Liver (tissue), 3 donors: Measurements from ENCODE around the gene PLVAP.

Experiments used
- FOXA1 ChIP-seq: IDR thresholded peaks from 2 replicates; pipeline ENCODE4 v1.6.1; 2016; ENCODE audit warnings: antibody characterized with exemption
- GABPA ChIP-seq, 2 donors: IDR thresholded peaks in 1 of 2; conservative IDR thresholded peaks in 1 of 2; 2 replicates each; pipeline ENCODE4 v1.6.1; 2016; ENCODE audit warnings: antibody characterized with exemption in 2 of 2, mild to moderate bottlenecking in 1 of 2, moderate library complexity in 1 of 2
- SP1 ChIP-seq: IDR thresholded peaks from 2 replicates; pipeline ENCODE4 v1.6.1; 2018; ENCODE audit warnings: antibody characterized with exemption, mild to moderate bottlenecking
- TAF1 ChIP-seq: conservative IDR thresholded peaks from 2 replicates; pipeline ENCODE4 v1.6.1; 2016; ENCODE audit warnings: antibody characterized with exemption, mild to moderate bottlenecking
- YY1 ChIP-seq: IDR thresholded peaks from 2 replicates; pipeline ENCODE4 v1.6.1; 2016; ENCODE audit warnings: antibody characterized with exemption, mild to moderate bottlenecking
- TF ChIP-seq, protein P1 (sequence below): fragments of 150-350 bp; IDR thresholded peaks from 2 replicates; pipeline ENCODE4 v1.5.1; 2017; ENCODE audit warnings: improper control_type of control experiment, low read depth, low read length; ENCODE audit not compliant: missing input control
- TF ChIP-seq, protein P2 (sequence below): IDR thresholded peaks from 2 replicates; pipeline ENCODE4 v1.6.1; 2016; ENCODE audit warnings: antibody characterized with exemption, mild to moderate bottlenecking
- TF ChIP-seq, protein P3 (sequence below): IDR thresholded peaks from 2 replicates; pipeline ENCODE4 v1.6.1; 2016; ENCODE audit warnings: antibody characterized with exemption
- TF ChIP-seq, protein P4 (sequence below): IDR thresholded peaks from 2 replicates; pipeline ENCODE4 v1.6.1; 2016; ENCODE audit warnings: antibody characterized with exemption
- donor health status: healthy.
- donor health status: healthy.

DNA sequence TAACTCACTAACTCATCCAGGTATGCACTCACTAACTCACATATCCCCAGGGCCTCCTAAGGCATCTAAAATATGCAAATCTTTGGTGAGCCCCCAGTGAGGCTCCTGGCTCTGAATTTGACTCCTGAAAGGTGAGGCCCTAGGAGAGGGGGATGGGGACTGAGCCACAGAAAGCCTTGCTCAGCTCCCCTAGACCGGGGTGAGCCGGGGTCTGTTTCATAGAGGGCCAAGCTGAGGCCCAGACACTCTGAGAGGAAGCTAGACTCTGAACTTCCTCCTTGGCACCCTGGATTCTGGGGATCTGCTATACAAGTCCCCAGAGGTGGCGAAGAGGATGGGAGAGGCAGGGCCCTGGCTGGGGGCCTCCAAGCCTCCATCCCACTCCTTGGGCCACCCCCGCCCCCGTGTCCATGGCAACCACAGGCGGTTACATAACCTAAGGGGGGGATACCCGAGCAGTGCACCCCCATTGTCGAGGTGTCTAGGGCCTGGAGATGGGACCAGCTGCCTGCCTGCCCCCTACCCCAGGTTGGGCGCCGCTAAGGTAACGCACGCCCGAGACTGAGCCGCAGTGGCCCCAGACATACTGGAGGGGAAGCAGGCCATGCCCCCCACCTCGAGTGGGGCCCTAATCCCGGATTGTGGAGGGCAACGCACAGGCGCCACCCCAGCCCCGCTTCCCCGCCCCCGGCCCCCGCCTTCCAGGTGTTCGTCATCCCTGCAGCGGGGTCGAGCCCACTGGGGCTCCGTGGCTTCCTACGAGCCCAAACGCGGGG is 74.6 kb downstream of the PLVAP start:
- TF ChIP-seq, protein P1, sequence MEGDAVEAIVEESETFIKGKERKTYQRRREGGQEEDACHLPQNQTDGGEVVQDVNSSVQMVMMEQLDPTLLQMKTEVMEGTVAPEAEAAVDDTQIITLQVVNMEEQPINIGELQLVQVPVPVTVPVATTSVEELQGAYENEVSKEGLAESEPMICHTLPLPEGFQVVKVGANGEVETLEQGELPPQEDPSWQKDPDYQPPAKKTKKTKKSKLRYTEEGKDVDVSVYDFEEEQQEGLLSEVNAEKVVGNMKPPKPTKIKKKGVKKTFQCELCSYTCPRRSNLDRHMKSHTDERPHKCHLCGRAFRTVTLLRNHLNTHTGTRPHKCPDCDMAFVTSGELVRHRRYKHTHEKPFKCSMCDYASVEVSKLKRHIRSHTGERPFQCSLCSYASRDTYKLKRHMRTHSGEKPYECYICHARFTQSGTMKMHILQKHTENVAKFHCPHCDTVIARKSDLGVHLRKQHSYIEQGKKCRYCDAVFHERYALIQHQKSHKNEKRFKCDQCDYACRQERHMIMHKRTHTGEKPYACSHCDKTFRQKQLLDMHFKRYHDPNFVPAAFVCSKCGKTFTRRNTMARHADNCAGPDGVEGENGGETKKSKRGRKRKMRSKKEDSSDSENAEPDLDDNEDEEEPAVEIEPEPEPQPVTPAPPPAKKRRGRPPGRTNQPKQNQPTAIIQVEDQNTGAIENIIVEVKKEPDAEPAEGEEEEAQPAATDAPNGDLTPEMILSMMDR = no peak
- TF ChIP-seq, protein P2, sequence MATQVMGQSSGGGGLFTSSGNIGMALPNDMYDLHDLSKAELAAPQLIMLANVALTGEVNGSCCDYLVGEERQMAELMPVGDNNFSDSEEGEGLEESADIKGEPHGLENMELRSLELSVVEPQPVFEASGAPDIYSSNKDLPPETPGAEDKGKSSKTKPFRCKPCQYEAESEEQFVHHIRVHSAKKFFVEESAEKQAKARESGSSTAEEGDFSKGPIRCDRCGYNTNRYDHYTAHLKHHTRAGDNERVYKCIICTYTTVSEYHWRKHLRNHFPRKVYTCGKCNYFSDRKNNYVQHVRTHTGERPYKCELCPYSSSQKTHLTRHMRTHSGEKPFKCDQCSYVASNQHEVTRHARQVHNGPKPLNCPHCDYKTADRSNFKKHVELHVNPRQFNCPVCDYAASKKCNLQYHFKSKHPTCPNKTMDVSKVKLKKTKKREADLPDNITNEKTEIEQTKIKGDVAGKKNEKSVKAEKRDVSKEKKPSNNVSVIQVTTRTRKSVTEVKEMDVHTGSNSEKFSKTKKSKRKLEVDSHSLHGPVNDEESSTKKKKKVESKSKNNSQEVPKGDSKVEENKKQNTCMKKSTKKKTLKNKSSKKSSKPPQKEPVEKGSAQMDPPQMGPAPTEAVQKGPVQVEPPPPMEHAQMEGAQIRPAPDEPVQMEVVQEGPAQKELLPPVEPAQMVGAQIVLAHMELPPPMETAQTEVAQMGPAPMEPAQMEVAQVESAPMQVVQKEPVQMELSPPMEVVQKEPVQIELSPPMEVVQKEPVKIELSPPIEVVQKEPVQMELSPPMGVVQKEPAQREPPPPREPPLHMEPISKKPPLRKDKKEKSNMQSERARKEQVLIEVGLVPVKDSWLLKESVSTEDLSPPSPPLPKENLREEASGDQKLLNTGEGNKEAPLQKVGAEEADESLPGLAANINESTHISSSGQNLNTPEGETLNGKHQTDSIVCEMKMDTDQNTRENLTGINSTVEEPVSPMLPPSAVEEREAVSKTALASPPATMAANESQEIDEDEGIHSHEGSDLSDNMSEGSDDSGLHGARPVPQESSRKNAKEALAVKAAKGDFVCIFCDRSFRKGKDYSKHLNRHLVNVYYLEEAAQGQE = no peak
- TF ChIP-seq, protein P3, sequence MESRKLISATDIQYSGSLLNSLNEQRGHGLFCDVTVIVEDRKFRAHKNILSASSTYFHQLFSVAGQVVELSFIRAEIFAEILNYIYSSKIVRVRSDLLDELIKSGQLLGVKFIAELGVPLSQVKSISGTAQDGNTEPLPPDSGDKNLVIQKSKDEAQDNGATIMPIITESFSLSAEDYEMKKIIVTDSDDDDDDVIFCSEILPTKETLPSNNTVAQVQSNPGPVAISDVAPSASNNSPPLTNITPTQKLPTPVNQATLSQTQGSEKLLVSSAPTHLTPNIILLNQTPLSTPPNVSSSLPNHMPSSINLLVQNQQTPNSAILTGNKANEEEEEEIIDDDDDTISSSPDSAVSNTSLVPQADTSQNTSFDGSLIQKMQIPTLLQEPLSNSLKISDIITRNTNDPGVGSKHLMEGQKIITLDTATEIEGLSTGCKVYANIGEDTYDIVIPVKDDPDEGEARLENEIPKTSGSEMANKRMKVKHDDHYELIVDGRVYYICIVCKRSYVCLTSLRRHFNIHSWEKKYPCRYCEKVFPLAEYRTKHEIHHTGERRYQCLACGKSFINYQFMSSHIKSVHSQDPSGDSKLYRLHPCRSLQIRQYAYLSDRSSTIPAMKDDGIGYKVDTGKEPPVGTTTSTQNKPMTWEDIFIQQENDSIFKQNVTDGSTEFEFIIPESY = no peak
- TF ChIP-seq FOXA1 = no peak
- no peak for TF ChIP-seq TAF1
- no peak for TF ChIP-seq GABPA (IDR thresholded peaks at IDR 0.05 in 1 of 2, conservative IDR thresholded peaks at IDR 0.05 in 1 of 2)
- TF ChIP-seq, protein P4, sequence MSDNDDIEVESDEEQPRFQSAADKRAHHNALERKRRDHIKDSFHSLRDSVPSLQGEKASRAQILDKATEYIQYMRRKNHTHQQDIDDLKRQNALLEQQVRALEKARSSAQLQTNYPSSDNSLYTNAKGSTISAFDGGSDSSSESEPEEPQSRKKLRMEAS = no peak
- no peak for TF ChIP-seq SP1
- TF ChIP-seq YY1 = no peak
